NOMO-1 treated with dmso at 0.1 percent for 144 hours (cell line): ENCODE data around the gene DTNB.
"Not testable (repeated sequence)": the region's sequence is repeated elsewhere in the genome, so short reads cannot be mapped to it uniquely, and the experiment has no call there.

ENCODE experiments used
- DNase-seq: peaks from one replicate; lab custom pipeline; 2025; ENCODE audit not compliant: unreplicated experiment; lab: John Stamatoyannopoulos, UW

Gene DTNB

GRCh38 chr2:25684577-25685473 is 11.4 kb upstream of the DTNB start:
- DNase-seq = no peak

DNA sequence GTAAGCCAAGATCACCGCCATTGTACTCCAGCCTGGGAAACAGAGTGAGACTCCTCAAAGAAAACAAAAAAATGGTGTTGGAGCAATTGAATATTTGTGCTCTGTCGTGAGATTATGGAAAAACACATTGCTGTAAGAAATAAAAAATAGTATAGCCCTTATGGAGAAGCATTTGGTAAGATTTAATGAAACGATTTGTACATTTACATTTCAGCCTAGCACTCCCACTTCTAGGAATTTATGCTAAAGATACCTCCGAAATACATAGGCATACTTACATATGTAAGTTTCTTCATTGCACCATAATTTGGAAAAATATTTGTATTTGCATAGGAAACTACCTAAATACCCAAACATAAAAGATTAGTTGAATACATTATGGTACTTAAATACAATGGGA is 8.7 kb upstream of the DTNB start:
- DNase-seq = no peak

DNA sequence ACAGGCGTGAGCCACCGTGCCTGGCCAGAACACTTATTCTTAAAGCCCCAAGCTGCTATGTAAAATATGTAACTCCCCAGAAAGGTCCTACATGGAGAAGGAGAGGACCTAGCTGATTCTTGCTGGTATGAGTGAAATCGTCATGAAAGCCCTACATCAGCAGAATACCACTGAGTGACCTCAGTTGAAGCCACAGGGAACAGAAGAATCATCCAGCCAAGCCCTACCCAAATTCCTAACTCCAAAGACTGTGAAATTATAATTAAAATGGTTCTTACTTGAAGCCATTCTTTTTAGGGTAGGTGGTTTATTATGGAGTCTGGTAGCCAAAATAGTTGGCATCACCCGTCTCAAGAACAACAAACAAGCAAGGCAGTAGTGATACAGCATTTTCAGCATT is 4.5 kb upstream of the DTNB start:
- DNase-seq = no peak

GRCh38 chr2:25674077-25674362 is 643 bp upstream of the DTNB start:
- no peak for DNase-seq

GRCh38 chr2:25672494-25673299 is 680 bp downstream of the DTNB start:
- DNase-seq = peak; percentile 21

DNA sequence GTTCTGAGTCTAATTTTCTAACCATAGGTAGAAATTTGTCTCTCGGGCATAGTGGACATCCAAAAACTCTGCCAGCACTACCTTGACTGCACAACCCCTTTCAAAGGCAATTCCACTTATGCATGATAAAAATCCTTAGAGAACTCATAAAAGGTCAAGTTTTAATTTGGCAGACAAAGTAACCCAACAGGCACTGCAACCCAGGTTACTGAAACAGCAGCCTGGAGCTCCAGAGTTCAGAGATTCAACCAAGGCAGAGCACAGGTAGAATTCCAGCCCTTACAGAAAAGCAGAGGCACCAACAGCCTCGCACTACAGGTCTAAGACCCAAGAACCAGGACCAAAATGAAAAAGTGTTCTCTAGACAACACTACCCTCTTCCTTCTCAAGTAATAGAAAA is 1.8 kb downstream of the DTNB start:
- DNase-seq = no peak

DNA sequence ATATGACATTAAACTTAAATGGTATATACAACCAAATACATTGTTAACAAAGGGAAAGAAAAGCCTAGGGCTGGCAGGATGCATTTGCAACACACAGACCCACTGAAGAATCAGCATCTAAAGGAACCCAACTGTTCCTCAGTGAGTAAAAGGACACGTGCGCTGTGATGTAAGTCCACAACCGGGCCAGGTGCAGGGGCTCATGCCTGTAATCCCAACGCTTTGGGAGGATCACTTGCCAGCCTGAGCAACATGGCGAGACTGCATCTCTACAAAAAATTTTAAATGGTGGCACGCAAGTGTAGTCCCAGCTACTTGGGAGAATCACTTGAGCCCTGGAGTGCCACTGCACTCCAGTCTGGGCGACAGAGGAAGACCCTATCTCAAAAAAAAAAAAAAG is 3.9 kb downstream of the DTNB start:
- DNase-seq = no peak

DNA sequence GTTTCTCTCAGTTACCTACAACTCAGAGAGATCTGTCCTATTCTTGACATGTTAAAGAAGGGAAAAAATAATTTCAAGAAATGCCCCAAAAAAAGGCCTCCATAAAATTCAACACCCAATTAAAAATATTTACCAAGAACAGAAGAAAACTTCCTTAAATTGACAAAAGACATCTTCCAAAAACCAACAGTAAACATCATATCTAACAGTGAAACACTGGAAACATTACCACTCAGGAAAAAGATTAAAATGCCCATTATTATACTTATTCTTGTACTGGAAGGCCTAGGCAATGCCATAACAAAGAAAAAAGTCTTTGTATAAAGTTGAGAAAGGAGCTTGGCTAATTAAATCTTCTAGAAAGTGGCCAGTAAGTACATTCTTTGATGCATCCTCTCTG is 7.2 kb downstream of the DTNB start:
- no peak for DNase-seq

DNA sequence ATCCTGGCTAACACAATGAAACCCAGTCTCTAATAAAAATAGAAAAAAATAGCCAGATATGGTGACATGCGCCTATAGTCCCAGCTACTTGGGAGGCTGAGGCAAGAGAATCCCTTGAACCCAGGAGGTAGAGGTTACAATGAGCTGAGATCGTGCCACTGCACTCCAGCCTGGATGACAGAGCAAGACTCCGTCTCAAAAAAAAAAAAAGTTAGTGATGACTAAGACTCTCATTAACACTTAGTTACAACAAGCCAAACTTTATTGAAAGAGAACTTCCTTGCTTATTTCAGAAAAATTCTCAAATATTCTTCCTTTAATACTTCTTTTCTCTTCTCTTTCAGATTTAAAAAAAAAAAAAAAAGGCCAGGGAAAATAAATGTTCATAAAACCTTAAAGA is 7.9 kb downstream of the DTNB start:
- not testable (repeated sequence) for DNase-seq

DNA sequence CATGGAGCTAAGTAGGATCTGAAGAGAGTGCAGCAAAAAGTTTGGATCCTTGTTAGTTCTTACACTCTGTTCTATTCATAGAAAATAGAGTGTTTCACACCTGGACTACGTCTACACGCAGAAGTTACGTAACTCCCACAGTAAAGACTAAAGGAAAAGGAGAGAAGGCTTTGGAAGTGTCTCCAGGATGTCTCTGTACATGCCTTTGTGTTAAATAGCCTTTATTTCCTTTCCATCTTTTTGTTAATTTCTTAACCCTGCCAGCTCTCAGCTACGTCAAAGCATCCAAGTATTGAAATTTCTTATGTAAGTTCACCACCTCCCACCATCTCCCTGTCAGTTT is 8.4 kb downstream of the DTNB start:
- DNase-seq = no peak

- no peak for DNase-seq
Observed at GRCh38 chr2:25664183-25664964, 9.0 kb downstream of the DTNB start.

DNA sequence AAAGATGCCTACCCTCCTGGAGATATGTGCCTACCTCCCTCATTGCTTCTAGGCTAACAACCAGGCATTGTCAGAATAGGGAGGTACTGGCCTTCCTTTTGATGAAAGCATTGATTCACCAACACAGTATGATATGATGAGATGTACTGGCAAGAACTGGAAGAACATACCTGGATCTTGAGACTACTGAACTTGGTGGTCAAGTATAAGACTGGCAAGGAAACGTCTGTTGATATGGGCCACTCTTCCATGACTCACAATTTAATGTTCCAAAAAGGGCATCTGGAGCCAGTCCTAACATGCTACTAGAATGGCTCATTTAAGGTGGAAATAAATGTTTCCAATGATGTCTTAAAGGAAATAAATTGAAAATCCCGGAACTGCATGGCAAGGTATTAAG is 18.1 kb downstream of the DTNB start:
- no peak for DNase-seq

GRCh38 chr2:25654801-25655200 is 18.6 kb downstream of the DTNB start:
- DNase-seq = no peak

- DNase-seq = no peak
Observed at GRCh38 chr2:25651782-25652455, 21.5 kb downstream of the DTNB start.

GRCh38 chr2:25651066-25651465 is 22.3 kb downstream of the DTNB start:
- no peak for DNase-seq

DNA sequence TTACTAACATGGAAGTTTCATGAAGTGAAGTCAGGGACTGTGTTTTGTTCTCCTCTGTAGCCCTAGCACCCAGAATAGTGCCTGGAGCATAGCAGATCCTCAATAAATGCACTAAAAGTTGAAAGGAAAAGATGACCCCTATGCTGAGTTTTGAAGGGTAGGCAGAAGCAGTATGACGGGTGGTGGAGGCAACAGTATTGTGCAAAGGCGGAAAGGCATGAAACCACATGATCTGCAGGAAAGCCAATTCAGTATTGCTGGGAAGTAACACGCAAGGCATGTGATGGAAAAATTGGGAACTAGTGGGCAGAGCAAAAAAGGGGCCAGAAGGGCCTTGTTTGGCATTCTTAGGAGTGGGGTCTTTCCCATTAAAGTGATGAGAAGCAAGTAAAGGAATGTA is 23.1 kb downstream of the DTNB start:
- DNase-seq = no peak

- no peak for DNase-seq
Observed at GRCh38 chr2:25649786-25650185, 23.6 kb downstream of the DTNB start.

DNA sequence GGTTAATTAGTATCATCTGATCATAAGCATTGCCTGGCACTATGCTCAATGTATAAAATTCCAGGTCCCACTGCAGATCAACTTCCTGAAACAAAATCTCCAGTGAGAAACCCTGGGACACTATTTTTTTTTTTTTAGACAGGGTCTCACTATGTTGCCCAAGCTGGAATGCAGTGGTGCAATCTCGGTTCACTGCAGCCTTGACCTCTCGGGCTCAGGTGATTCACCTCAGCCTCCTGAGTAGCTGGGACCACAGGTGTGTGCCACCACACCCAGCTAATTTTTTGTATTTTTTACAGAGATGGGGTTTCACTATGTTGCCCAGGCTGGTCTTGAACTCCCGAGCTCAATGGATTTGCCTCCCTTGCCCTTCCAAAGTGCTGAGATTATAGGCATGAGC is 31.1 kb downstream of the DTNB start:
- DNase-seq = no peak

GRCh38 chr2:25639696-25640095 is 33.7 kb downstream of the DTNB start:
- no peak for DNase-seq

GRCh38 chr2:25639131-25639530 is 34.2 kb downstream of the DTNB start:
- DNase-seq = no peak

DNA sequence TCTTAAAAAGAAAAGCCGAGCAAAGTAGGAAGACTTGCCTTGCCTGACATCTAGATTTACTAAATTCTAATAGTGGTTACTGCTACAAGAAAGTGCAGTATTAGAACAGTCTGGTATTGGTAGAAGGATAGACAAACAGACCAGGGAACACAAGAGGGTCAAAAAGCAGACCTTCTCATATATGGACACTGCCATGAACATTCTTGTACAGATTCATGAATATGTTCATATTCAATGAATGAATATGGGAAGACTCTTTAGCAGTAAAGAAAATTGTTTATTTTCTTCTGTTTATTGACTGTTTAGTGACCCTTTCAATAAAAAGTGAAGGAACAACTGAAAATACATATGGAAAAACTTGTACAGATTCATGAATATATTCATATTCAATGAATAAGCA is 37.6 kb downstream of the DTNB start:
- no peak for DNase-seq
